ENCODE results near the gene TPPP. TPM values are rescaled to one million over a fixed set of nuclear protein-coding genes. Genes with fewer than 3 reads are reported as not detected.

TPPP gene
- total RNA-seq, 1 experiment from 2014 or later = 0.12 TPM

DNA sequence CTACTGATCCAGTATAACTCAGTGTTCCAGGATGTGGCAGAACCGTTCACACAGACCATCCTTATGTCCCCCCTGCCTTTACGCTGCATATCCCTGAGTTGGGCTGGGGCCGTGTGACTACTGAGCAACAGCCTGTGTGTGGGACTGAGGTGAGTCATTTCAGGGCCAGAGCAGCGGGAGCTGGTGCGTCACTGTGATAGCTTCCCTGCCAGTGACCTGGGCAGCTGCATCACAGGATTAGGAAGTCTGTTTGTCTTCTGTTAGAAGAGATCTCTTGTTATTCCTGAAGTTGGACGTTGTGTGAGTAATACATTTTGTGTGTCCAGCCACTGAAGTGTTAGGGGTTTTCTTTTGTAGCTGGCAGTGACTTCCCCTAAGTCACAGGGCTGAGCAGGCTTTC, 35.6 kb downstream of the TPPP start:
- Mint-ChIP-seq H3K27me3 (ENCODE audit: insufficient read depth, unreplicated experiment) (no peaks in the 10 kb centered on the region), H3K4me3 (ENCODE audit: unreplicated experiment) (no peak overlapping the region), H3K4me1 (ENCODE audit: insufficient read depth, unreplicated experiment) (peaks cover 9% of the 10 kb centered on the region), H3K36me3 (ENCODE audit: insufficient read depth, unreplicated experiment) (peaks cover 33% of the 10 kb centered on the region), H3K9me3 (ENCODE audit: unreplicated experiment) (no peaks in the 10 kb centered on the region), H3K27ac (ENCODE audit: low read depth, unreplicated experiment) (peak overlapping the region; percentile 69)
- no peak for TF ChIP-seq CTCF (IDR thresholded peaks at IDR 0.05; ENCODE audit: unreplicated experiment)
- DNase-seq (ENCODE audit: unreplicated experiment) = peak; percentile 84
- intact Hi-C loops (cut with micrococcal nuclease) = loop anchor here (5.0 kb wide), 1 partner anchor 185 kb away; no protein-coding TSS in a partner anchor
- ChIA-PET POLR2A (interaction anchor here (1.1 kb wide), 1 partner anchor 184 kb away, joined by 3 read pairs; no protein-coding TSS in a partner anchor), CTCF (interaction anchor here (0.8 to 2.0 kb wide), 3 partner anchors 12 to 211 kb away, joined by 3 to 10 read pairs (median 3); no protein-coding TSS in a partner anchor)
- BruUV-seq (replicated peaks) = no TSS peak

DNA sequence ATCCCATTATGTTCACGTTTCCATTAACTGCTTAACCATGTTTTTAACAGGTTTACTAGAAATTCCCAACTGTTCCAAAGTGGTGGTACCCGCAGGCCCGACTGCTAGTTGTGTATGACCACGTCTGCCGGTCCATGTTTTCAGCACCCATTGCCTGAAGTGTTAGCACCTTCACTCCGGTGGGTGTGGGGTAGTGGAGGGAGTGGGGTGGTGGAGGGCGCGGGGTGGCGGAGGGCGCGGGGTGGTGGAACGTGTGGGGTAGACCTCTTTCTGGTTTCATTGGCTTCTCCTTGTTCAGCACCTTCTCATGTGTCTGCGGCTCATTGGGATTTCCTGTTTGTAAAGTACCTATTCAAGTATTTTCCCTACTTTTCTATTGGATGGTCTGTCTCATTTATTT, 37.7 kb downstream of the TPPP start:
- no peak overlapping the region for H3K4me3 Mint-ChIP-seq (ENCODE audit: unreplicated experiment)
- intact Hi-C loops (cut with micrococcal nuclease) = loop anchor here (5.0 kb wide), 1 partner anchor 183 kb away; no protein-coding TSS in a partner anchor
- TF ChIP-seq CTCF (IDR thresholded peaks at IDR 0.05; ENCODE audit: unreplicated experiment) = no peak
- ChIA-PET POLR2A (no interaction called here), CTCF (no interaction called here)
- BruUV-seq (replicated peaks) = no TSS peak
- no peak overlapping the region for H3K27ac Mint-ChIP-seq (ENCODE audit: low read depth, unreplicated experiment)
- no peaks in the 10 kb centered on the region for H3K27me3 Mint-ChIP-seq (ENCODE audit: insufficient read depth, unreplicated experiment)
- peaks cover 9% of the 10 kb centered on the region for H3K4me1 Mint-ChIP-seq (ENCODE audit: insufficient read depth, unreplicated experiment)
- DNase-seq (ENCODE audit: unreplicated experiment) = no peak
- H3K36me3 Mint-ChIP-seq (ENCODE audit: insufficient read depth, unreplicated experiment) = peaks cover 17% of the 10 kb centered on the region
- H3K9me3 Mint-ChIP-seq (ENCODE audit: unreplicated experiment) = no peaks in the 10 kb centered on the region

DNA sequence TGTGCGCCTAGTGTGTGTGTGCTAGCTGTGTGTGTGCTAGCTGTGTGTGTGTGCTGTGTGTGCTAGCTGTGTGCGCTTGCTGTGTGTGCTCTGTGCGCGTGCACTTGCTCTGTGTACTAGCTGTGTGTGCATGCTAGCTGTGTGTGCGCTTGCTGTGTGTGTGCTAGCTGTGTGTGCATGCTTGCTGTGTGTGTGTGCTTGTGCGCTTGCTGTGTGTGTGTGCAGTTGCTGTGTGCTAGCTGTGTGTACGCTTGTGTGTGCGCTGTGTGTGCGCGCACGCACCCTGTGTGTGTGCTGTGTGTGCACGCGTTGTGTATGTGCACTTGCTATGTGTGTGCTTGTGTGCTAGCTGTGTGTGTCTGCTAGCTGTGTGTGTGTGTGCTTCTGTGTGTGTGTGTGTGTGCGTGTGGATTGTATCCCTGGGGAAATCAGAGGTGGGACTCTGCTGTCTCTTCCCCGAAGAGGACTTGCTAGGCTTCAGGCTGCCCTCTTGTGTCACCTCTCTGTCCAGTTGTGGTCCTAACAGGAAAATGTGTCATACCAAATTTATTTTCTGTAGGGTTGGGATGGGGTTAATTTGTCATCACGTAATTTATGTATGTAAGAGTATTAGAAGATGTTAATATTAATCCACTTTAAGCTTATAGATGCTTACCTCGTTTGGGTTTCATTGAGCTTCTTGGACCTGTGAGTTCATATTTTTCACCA, 38.9 kb downstream of the TPPP start:
- Mint-ChIP-seq H3K4me1 (ENCODE audit: insufficient read depth, unreplicated experiment) (peaks cover 9% of the 10 kb centered on the region), H3K9me3 (ENCODE audit: unreplicated experiment) (no peaks in the 10 kb centered on the region), H3K4me3 (ENCODE audit: unreplicated experiment) (no peak overlapping the region), H3K27me3 (ENCODE audit: insufficient read depth, unreplicated experiment) (no peaks in the 10 kb centered on the region), H3K27ac (ENCODE audit: low read depth, unreplicated experiment) (no peak overlapping the region), H3K36me3 (ENCODE audit: insufficient read depth, unreplicated experiment) (peaks cover 11% of the 10 kb centered on the region)
- intact Hi-C loops (cut with micrococcal nuclease) = no loop called here
- no peak for DNase-seq (ENCODE audit: unreplicated experiment)
- TF ChIP-seq CTCF (IDR thresholded peaks at IDR 0.05; ENCODE audit: unreplicated experiment) = no peak
- ChIA-PET POLR2A (interaction anchor here (1.6 kb wide), 1 partner anchor 39 kb away, joined by 3 read pairs; no protein-coding TSS in a partner anchor), CTCF (interaction anchor here (0.5 to 1.8 kb wide), 4 partner anchors 156 to 1345 kb away, joined by 3 to 4 read pairs (median 4); no protein-coding TSS in a partner anchor)
- no TSS peak for BruUV-seq (replicated peaks)

DNA sequence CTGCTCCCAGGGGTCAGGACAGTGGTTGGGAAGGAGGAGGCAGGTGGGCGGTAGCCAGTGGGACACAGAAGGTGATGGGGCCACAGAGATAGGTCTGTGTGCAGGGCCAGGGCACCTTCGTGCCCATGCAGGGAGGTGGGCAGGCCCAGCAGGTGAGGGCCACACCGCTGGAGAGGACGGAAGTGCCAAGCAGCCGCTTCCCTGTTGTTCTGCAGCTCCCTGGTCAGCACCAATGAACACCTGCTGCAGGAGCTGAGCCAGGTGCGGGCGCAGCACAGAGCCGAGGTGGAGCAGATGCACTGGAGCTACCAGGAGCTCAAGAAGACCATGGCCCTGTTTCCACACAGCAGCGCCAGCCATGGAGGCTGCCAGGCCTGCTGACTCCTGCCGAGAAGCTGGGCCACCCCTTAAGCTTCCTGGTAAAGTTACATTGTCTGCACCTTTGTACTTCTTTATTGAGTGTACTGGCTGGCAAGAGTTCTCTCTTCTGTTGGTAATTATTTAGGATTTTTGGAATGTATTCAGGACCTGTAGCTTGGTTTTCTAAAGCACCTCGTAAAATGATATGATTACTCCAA, 40.3 kb downstream of the TPPP start:
- no peak overlapping the region for H3K27ac Mint-ChIP-seq (ENCODE audit: low read depth, unreplicated experiment)
- H3K27me3 Mint-ChIP-seq (ENCODE audit: insufficient read depth, unreplicated experiment) = no peaks in the 10 kb centered on the region
- peaks cover 11% of the 10 kb centered on the region for H3K36me3 Mint-ChIP-seq (ENCODE audit: insufficient read depth, unreplicated experiment)
- H3K4me3 Mint-ChIP-seq (ENCODE audit: unreplicated experiment) = no peak overlapping the region
- TF ChIP-seq CTCF (IDR thresholded peaks at IDR 0.05; ENCODE audit: unreplicated experiment) = no peak
- intact Hi-C loops (cut with micrococcal nuclease) = no loop called here
- ChIA-PET CTCF (interaction anchor here (0.6 to 1.8 kb wide), 4 partner anchors 18 to 434 kb away, joined by 3 to 5 read pairs (median 4); no protein-coding TSS in a partner anchor), POLR2A (interaction anchor here (1.6 kb wide), 1 partner anchor 38 kb away, joined by 3 read pairs; no protein-coding TSS in a partner anchor)
- BruUV-seq (replicated peaks) = no TSS peak
- peaks cover 7% of the 10 kb centered on the region for H3K4me1 Mint-ChIP-seq (ENCODE audit: insufficient read depth, unreplicated experiment)
- DNase-seq (ENCODE audit: unreplicated experiment) = no peak
- H3K9me3 Mint-ChIP-seq (ENCODE audit: unreplicated experiment) = no peaks in the 10 kb centered on the region
